HCT116 (cell line): ENCODE data around the gene SIGLEC11. TPM values are rescaled to one million over a fixed set of nuclear protein-coding genes. Genes with fewer than 3 reads are reported as not detected.

Source experiments
- ATAC-seq: fragments of 200-7000 bp; cut with Tn5 transposase; 2 replicates; pipeline ENCODE4 v1.9.1; 2020; ENCODE audit warnings: mild to moderate bottlenecking, moderate library complexity
- BruUV-seq: library from RNA; stranded (reverse); fragments of 400-500 nt; replicated peaks from 2 replicates; lab custom pipeline; 2021; lab: Mats Ljungman, UMichigan
- CTCF ChIA-PET: fragments of 300-600 bp; sonication (Branson Sonifier 250); formaldehyde crosslinking; loops from one replicate; lab custom pipeline; 2021; ENCODE audit warnings: antibody characterized with exemption; lab: Charles Lee
- POLR2A ChIA-PET: fragments of 300-600, 350-600 bp; sonication (Branson Sonifier 250); formaldehyde crosslinking; loops from one replicate; lab custom pipeline; 2021; ENCODE audit warnings: antibody characterized with exemption; lab: Charles Lee
- RAD21 ChIA-PET, 2 experiments: fragments of 300-600 bp; sonication (Branson Sonifier 250); formaldehyde crosslinking; loops; one replicate each; lab custom pipeline; 2023; ENCODE audit warnings: low total read pairs in 2 of 2; ENCODE audit not compliant: uncharacterized antibody in 2 of 2, unreplicated experiment in 2 of 2, low non-redundant PET in 1 of 2; lab: Charles Lee
- DNase-seq: peaks from one replicate; pipeline ENCODE4 v3.0.0-alpha.2; 2010; ENCODE audit warnings: low read depth, low spot score
- H2AFZ ChIP-seq: fragments of 200-600 bp; shearing (Covaris generic), sonication (generic); 2 replicates; pipeline ENCODE4 v1.6.1; 2017; ENCODE audit warnings: low read depth, mixed run types, mixed read lengths, antibody characterized with exemption, low read length; ENCODE audit not compliant: poor library complexity, severe bottlenecking
- H3K27ac ChIP-seq: 2 replicates; pipeline ENCODE4 v1.5.1; 2012; ENCODE audit warnings: low read depth, low read length
- H3K27me3 ChIP-seq: fragments of 200-600 bp; sonication (generic); 2 replicates; pipeline ENCODE4 v1.6.1; 2016; ENCODE audit warnings: mixed run types, low read length, mixed read lengths; ENCODE audit not compliant: insufficient read depth
- H3K36me3 ChIP-seq, 2 experiments: fragments of 200-500 bp in 1 of 2; fragments of 200-600 bp in 1 of 2; sonication (Bioruptor generic) in 1 of 2; sonication (generic) in 1 of 2; 2 replicates each; pipeline versions ENCODE4 v1.5.1 to v1.6.1; 2014 to 2016; ENCODE audit warnings: low read length in 2 of 2, inconsistent platforms in 1 of 2, mixed read lengths in 1 of 2, mixed run types in 1 of 2; ENCODE audit not compliant: insufficient read depth in 2 of 2, control insufficient read depth in 1 of 2
- H3K4me1 ChIP-seq, 2 experiments: fragments of 200-600 bp in 1 of 2; sonication (generic) in 1 of 2; 2 replicates each; pipeline versions ENCODE4 v1.5.1 to v1.6.1; 2012 to 2017; ENCODE audit warnings: low read length in 2 of 2, inconsistent platforms in 1 of 2, mild to moderate bottlenecking in 1 of 2, mixed read lengths in 1 of 2, mixed run types in 1 of 2, moderate library complexity in 1 of 2; ENCODE audit not compliant: insufficient read depth in 2 of 2, control insufficient read depth in 1 of 2
- H3K4me2 ChIP-seq: fragments of 200-600 bp; sonication (generic); 2 replicates; pipeline ENCODE4 v1.6.1; 2017; ENCODE audit warnings: mixed run types, low read length, mixed read lengths
- H3K4me3 ChIP-seq, 2 experiments: fragments of 200-600 bp in 1 of 2; sonication (generic) in 1 of 2; replicated peaks in 1 of 2; 2 replicates each; pipeline ENCODE4 v1.5.1; 2011 to 2016; ENCODE audit warnings: low read length in 2 of 2, control low read depth in 1 of 2, low read depth in 1 of 2, mild to moderate bottlenecking in 1 of 2, mixed read lengths in 1 of 2, mixed run types in 1 of 2
- H3K79me2 ChIP-seq: fragments of 200-600 bp; sonication (generic); 2 replicates; pipeline ENCODE4 v1.6.1; 2017; ENCODE audit warnings: mild to moderate bottlenecking, mixed run types, low read length, moderate library complexity, mixed read lengths; ENCODE audit not compliant: insufficient read depth
- H3K9ac ChIP-seq: fragments of 200-600 bp; sonication (generic); 2 replicates; pipeline ENCODE4 v1.6.1; 2016; ENCODE audit warnings: low read length, mixed read lengths
- H3K9me2 ChIP-seq: fragments of 200-600 bp; sonication (generic), shearing (Covaris generic); 2 replicates; pipeline ENCODE4 v1.6.1; 2017; ENCODE audit warnings: mixed run types, mild to moderate bottlenecking, moderate library complexity; ENCODE audit not compliant: insufficient read depth
- H3K9me3 ChIP-seq, 2 experiments: fragments of 200-500 bp in 1 of 2; fragments of 200-600 bp in 1 of 2; sonication (Bioruptor generic) in 1 of 2; sonication (generic) in 1 of 2; 2 replicates each; pipeline ENCODE4 v1.6.1; 2014 to 2017; ENCODE audit warnings: low read length in 2 of 2, mixed read lengths in 2 of 2, inconsistent platforms in 1 of 2, low read depth in 1 of 2, mild to moderate bottlenecking in 1 of 2, mixed run types in 1 of 2, moderate library complexity in 1 of 2; ENCODE audit not compliant: control insufficient read depth in 1 of 2, insufficient read depth in 1 of 2
- H4K20me1 ChIP-seq: fragments of 200-600 bp; sonication (generic), shearing (Covaris generic); 2 replicates; pipeline ENCODE4 v1.6.1; 2017; ENCODE audit warnings: mixed run types, mild to moderate bottlenecking, moderate library complexity; ENCODE audit not compliant: insufficient read depth
- ATF3 ChIP-seq: IDR thresholded peaks from 2 replicates; pipeline ENCODE4 v1.6.1; 2012
- CBX3 ChIP-seq: IDR thresholded peaks from 2 replicates; pipeline ENCODE4 v1.6.1; 2012; ENCODE audit warnings: low read depth
- CEBPB ChIP-seq: IDR thresholded peaks from 2 replicates; pipeline ENCODE4 v1.6.1; 2012; ENCODE audit warnings: low read depth
- CTCF ChIP-seq, 3 experiments: fragments of 200-600 bp in 1 of 3; sonication (generic) in 1 of 3; IDR thresholded peaks in 2 of 3; conservative IDR thresholded peaks in 1 of 3; 2 replicates each; pipeline ENCODE4 v1.5.1; 2012 to 2017; ENCODE audit warnings: low read depth in 2 of 3, low read length in 2 of 3, antibody characterized with exemption in 1 of 3, borderline replicate concordance in 1 of 3, control low read depth in 1 of 3, mild to moderate bottlenecking in 1 of 3, mixed read lengths in 1 of 3, mixed run types in 1 of 3, moderate library complexity in 1 of 3; ENCODE audit not compliant: insufficient read depth in 1 of 3
- ELF1 ChIP-seq: IDR thresholded peaks from 2 replicates; pipeline ENCODE4 v1.6.1; 2012; ENCODE audit warnings: low read depth, borderline replicate concordance
- EZH2 ChIP-seq: fragments of 200-600 bp; sonication (generic); IDR thresholded peaks from 2 replicates; pipeline ENCODE4 v1.6.1; 2017; ENCODE audit warnings: antibody characterized with exemption, mixed run types
- FOSL1 ChIP-seq: IDR thresholded peaks from 2 replicates; pipeline ENCODE4 v1.6.1; 2012; ENCODE audit warnings: low read depth
- JUND ChIP-seq: IDR thresholded peaks from 2 replicates; pipeline ENCODE4 v1.6.1; 2012
- POLR2A ChIP-seq: IDR thresholded peaks from 2 replicates; pipeline ENCODE4 v1.7.0; 2011; ENCODE audit warnings: borderline replicate concordance; ENCODE audit not compliant: insufficient read depth, insufficient read length; ENCODE audit errors: extremely low read depth
- RAD21 ChIP-seq: IDR thresholded peaks from 2 replicates; pipeline ENCODE4 v1.6.1; 2012; ENCODE audit warnings: low read depth, mild to moderate bottlenecking
- SIN3A ChIP-seq: IDR thresholded peaks from 2 replicates; pipeline ENCODE4 v1.6.1; 2012; ENCODE audit warnings: low read depth
- SP1 ChIP-seq: IDR thresholded peaks from 2 replicates; pipeline ENCODE4 v1.6.1; 2012; ENCODE audit warnings: low read depth
- SRF ChIP-seq: IDR thresholded peaks from 2 replicates; pipeline ENCODE4 v1.6.1; 2012; ENCODE audit warnings: low read depth
- TCF7L2 ChIP-seq: IDR thresholded peaks from 2 replicates; pipeline ENCODE4 v1.7.0; 2011; ENCODE audit warnings: borderline replicate concordance, inconsistent platforms; ENCODE audit not compliant: insufficient read depth, insufficient read length; ENCODE audit errors: extremely low read depth
- ZBTB33 ChIP-seq: IDR thresholded peaks from 2 replicates; pipeline ENCODE4 v1.6.1; 2011; ENCODE audit warnings: mild to moderate bottlenecking, low read length, moderate library complexity; ENCODE audit not compliant: insufficient replicate concordance; ENCODE audit errors: extremely low read depth
- ZFX ChIP-seq: fragments of 450-650 bp; IDR thresholded peaks from 2 replicates; pipeline ENCODE4 v1.6.1; 2017
- ZNF274 ChIP-seq: fragments of 200-500 bp; sonication (Bioruptor generic); IDR thresholded peaks from 2 replicates; pipeline ENCODE4 v1.6.1; 2014; ENCODE audit warnings: mild to moderate bottlenecking, low read depth, low read length, inconsistent platforms
- intact Hi-C: fragments of 100-400 bp; cut with micrococcal nuclease; formaldehyde crosslinking; loops from 2 replicates; pipeline ENCODE4 v1.10.0; 2022
- total RNA-seq: library from RNA; stranded (reverse); gene quantifications from one replicate; pipeline ENCODE4 v1.2.1, GENCODE V29; 2021; ENCODE audit not compliant: unreplicated experiment

The SIGLEC11 gene
- total RNA-seq, 1 experiment from 2014 or later, result not detected

GRCh38 chr19:49950590-49950948 lies 10.4 kb downstream of the SIGLEC11 start:
- no peak overlapping the region for H3K27ac ChIP-seq
- H3K9ac ChIP-seq, result no peak overlapping the region
- no peak overlapping the region for H3K4me3 ChIP-seq
- H3K27me3 ChIP-seq, result no peaks in the 10 kb centered on the region
- no peaks in the 10 kb centered on the region for H3K9me3 ChIP-seq
- H4K20me1 ChIP-seq, result no peaks in the 10 kb centered on the region
- RAD21 ChIA-PET, result no interaction called here
- no peak for ATAC-seq
- intact Hi-C loops, result no loop called here
- CTCF ChIA-PET, result no interaction called here
- BruUV-seq, result no TSS peak
- H3K9me2 ChIP-seq, result no peaks in the 10 kb centered on the region
- no peaks in the 10 kb centered on the region for H3K79me2 ChIP-seq
- no peak for DNase-seq
- no peaks in the 10 kb centered on the region for H3K4me1 ChIP-seq
- POLR2A ChIA-PET, result no interaction called here
- TF ChIP-seq JUND (no peak), CEBPB (no peak), SRF (no peak), SIN3A (no peak), EZH2 (no peak), TCF7L2 (no peak), SP1 (no peak), ZNF274 (no peak), POLR2A (no peak)
- H2AFZ ChIP-seq, result no peak overlapping the region
- no peaks in the 10 kb centered on the region for H3K36me3 ChIP-seq
- H3K4me2 ChIP-seq, result no peak overlapping the region

- CTCF ChIA-PET, result no interaction called here
- Histone ChIP-seq H3K4me2 (no peak overlapping the region), H3K9me2 (no peaks in the 10 kb centered on the region), H3K27ac (no peak overlapping the region), H4K20me1 (no peaks in the 10 kb centered on the region), H3K4me3 (no peak overlapping the region), H3K9ac (no peak overlapping the region), H3K79me2 (no peaks in the 10 kb centered on the region), H3K9me3 (no peaks in the 10 kb centered on the region), H2AFZ (no peak overlapping the region), H3K27me3 (no peaks in the 10 kb centered on the region), H3K36me3 (no peaks in the 10 kb centered on the region), H3K4me1 (no peaks in the 10 kb centered on the region)
- DNase-seq (no peak), ATAC-seq (no peak)
- intact Hi-C loops, result no loop called here
- RAD21 ChIA-PET, result no interaction called here
- no TSS peak for BruUV-seq
- POLR2A ChIA-PET, result interaction anchor here (0.6 to 1.6 kb wide), 2 partner anchors 20 to 185 kb away, joined by 3 read pairs; no protein-coding TSS in a partner anchor
- TF ChIP-seq EZH2, result no peak
- no peak for TF ChIP-seq ZFX
- TF ChIP-seq ATF3, result no peak
- no peak for TF ChIP-seq TCF7L2
- TF ChIP-seq POLR2A, result no peak
- TF ChIP-seq SP1, result no peak
- no peak for TF ChIP-seq RAD21
- no peak for TF ChIP-seq FOSL1
- TF ChIP-seq CEBPB, result no peak
- no peak for TF ChIP-seq CTCF (IDR thresholded peaks at IDR 0.05 in 2 of 3, conservative IDR thresholded peaks at IDR 0.05 in 1 of 3; ENCODE audit: borderline replicate concordance in 1 of 3, insufficient read depth in 1 of 3, low read depth in 2 of 3, low read length in 2 of 3)
- TF ChIP-seq CBX3, result no peak
- no peak for TF ChIP-seq ZBTB33
- TF ChIP-seq ELF1, result no peak
- TF ChIP-seq JUND, result no peak
Measured at GRCh38 chr19:49949742-49950589, 11.0 kb downstream of the SIGLEC11 start.
